Left hindlimb (tissue), 1 donor: ENCODE results near the gene CLDN3.
A peak's percentile ranks its signal among the peaks of the same experiment; 100 is the strongest.
"Not testable (repeated sequence)": the region's sequence is repeated elsewhere in the genome, so short reads cannot be mapped to it uniquely, and the experiment has no call there.

Experiments used
- DNase-seq: peaks from one replicate; pipeline ENCODE4 v3.0.0-alpha.2; 2018

CLDN3 gene

GRCh38 chr7:73735528-73735905, 34.6 kb downstream of the CLDN3 start:
- no peak for DNase-seq

- peak; percentile 60 for DNase-seq
These were observed 35.2 kb downstream of the CLDN3 start for GRCh38 chr7:73734619-73735527.

GRCh38 chr7:73732397-73732796, 37.7 kb downstream of the CLDN3 start:
- no peak for DNase-seq

- DNase-seq: no peak
These were observed 39.6 kb downstream of the CLDN3 start for GRCh38 chr7:73730485-73730884.

GRCh38 chr7:73728551-73728950, 41.5 kb downstream of the CLDN3 start:
- no peak for DNase-seq

GRCh38 chr7:73727952-73728351, 42.1 kb downstream of the CLDN3 start:
- DNase-seq: no peak

- DNase-seq: no peak
These were observed 44.0 kb downstream of the CLDN3 start for GRCh38 chr7:73726083-73726466.

- no peak for DNase-seq
These were observed 46.3 kb downstream of the CLDN3 start for GRCh38 chr7:73723813-73724212.

GRCh38 chr7:73722785-73723184, 47.3 kb downstream of the CLDN3 start:
- DNase-seq: no peak

- not testable (repeated sequence) for DNase-seq
These were observed 47.9 kb downstream of the CLDN3 start for GRCh38 chr7:73722182-73722581.

GRCh38 chr7:73721377-73721817, 48.7 kb downstream of the CLDN3 start:
- peak; percentile 87 for DNase-seq

- DNase-seq: not testable (repeated sequence)
These were observed 49.6 kb downstream of the CLDN3 start for GRCh38 chr7:73720443-73720842.

- no peak for DNase-seq
These were observed 50.3 kb downstream of the CLDN3 start for GRCh38 chr7:73719806-73720169.
